ENCODE results near the gene ZNF189.

The ZNF189 gene

GRCh38 chr9:101398068-101398929 is at the start of gene ZNF189, which contains the start of gene MRPL50:
Gene ZNF189 (plus strand): TSS chr9:101398851. CDS start chr9:101399157, 306 bp downstream.
Gene MRPL50 (minus strand): TSS chr9:101398618. CDS start chr9:101398592, 26 bp downstream.
- peaks cover 7% of the 10 kb centered on the region for H3K36me3 ChIP-seq (ENCODE audit: insufficient read depth)
- peaks cover 80% of the 10 kb centered on the region for H3K79me2 ChIP-seq (ENCODE audit: insufficient read depth, low read depth)
- no peaks in the 10 kb centered on the region for H4K20me1 ChIP-seq (ENCODE audit: insufficient read depth)
- H3K4me3 ChIP-seq (IDR thresholded peaks at IDR 0.05; ENCODE audit: insufficient read depth, low read depth, low read length): peak within 1 kb of the TSS; percentile 69
- peak within 1 kb of the TSS; percentile 82 for H3K27ac ChIP-seq
- no peaks in the 10 kb centered on the region for H3K27me3 ChIP-seq (ENCODE audit: insufficient read depth, low read depth)
- peak within 1 kb of the TSS; percentile 99 for H3K4me2 ChIP-seq
- TF ChIP-seq CTCF (conservative IDR thresholded peaks at IDR 0.05; ENCODE audit: low read depth, low read length): no peak
- peaks cover 37% of the 10 kb centered on the region for H3K4me1 ChIP-seq (ENCODE audit: low read depth, poor library complexity, severe bottlenecking)
- peak within 1 kb of the TSS; percentile 92 for H3K9ac ChIP-seq
- peak within 1 kb of the TSS; percentile 68 for H2AFZ ChIP-seq (ENCODE audit: low read depth)

GRCh38 chr9:101350285-101350684 is 48.4 kb upstream of the ZNF189 start:
- H4K20me1 ChIP-seq (ENCODE audit: insufficient read depth): no peaks in the 10 kb centered on the region
- H3K4me1 ChIP-seq (ENCODE audit: low read depth, poor library complexity, severe bottlenecking): no peaks in the 10 kb centered on the region
- no peak overlapping the region for H3K4me2 ChIP-seq
- no peaks in the 10 kb centered on the region for H3K36me3 ChIP-seq (ENCODE audit: insufficient read depth)
- H3K79me2 ChIP-seq (ENCODE audit: insufficient read depth, low read depth): no peaks in the 10 kb centered on the region
- no peak overlapping the region for H3K4me3 ChIP-seq (IDR thresholded peaks at IDR 0.05; ENCODE audit: insufficient read depth, low read depth, low read length)
- TF ChIP-seq CTCF (conservative IDR thresholded peaks at IDR 0.05; ENCODE audit: low read depth, low read length): no peak
- no peaks in the 10 kb centered on the region for H3K27me3 ChIP-seq (ENCODE audit: insufficient read depth, low read depth)
- no peak overlapping the region for H2AFZ ChIP-seq (ENCODE audit: low read depth)
- no peak overlapping the region for H3K9ac ChIP-seq
- no peak overlapping the region for H3K27ac ChIP-seq

GRCh38 chr9:101352892-101353463 is 45.7 kb upstream of the ZNF189 start:
- no peaks in the 10 kb centered on the region for H3K36me3 ChIP-seq (ENCODE audit: insufficient read depth)

GRCh38 chr9:101353683-101354082 is 45.0 kb upstream of the ZNF189 start:
- Histone ChIP-seq H2AFZ (ENCODE audit: low read depth) (no peak overlapping the region), H3K79me2 (ENCODE audit: insufficient read depth, low read depth) (no peaks in the 10 kb centered on the region), H3K36me3 (ENCODE audit: insufficient read depth) (no peaks in the 10 kb centered on the region), H3K9ac (no peak overlapping the region), H3K4me2 (no peak overlapping the region), H3K27me3 (ENCODE audit: insufficient read depth, low read depth) (no peaks in the 10 kb centered on the region), H3K4me3 (IDR thresholded peaks at IDR 0.05; ENCODE audit: insufficient read depth, low read depth, low read length) (no peak overlapping the region), H4K20me1 (ENCODE audit: insufficient read depth) (no peaks in the 10 kb centered on the region), H3K4me1 (ENCODE audit: low read depth, poor library complexity, severe bottlenecking) (no peaks in the 10 kb centered on the region), H3K27ac (no peak overlapping the region)
- no peak for TF ChIP-seq CTCF (conservative IDR thresholded peaks at IDR 0.05; ENCODE audit: low read depth, low read length)

More at GRCh38 chr9:101352892-101353463, 45.7 kb upstream of the ZNF189 start:
- Histone ChIP-seq H3K27me3 (ENCODE audit: insufficient read depth, low read depth) (no peaks in the 10 kb centered on the region), H3K4me3 (IDR thresholded peaks at IDR 0.05; ENCODE audit: insufficient read depth, low read depth, low read length) (no peak overlapping the region), H3K27ac (no peak overlapping the region), H2AFZ (ENCODE audit: low read depth) (no peak overlapping the region), H3K4me2 (no peak overlapping the region), H3K4me1 (ENCODE audit: low read depth, poor library complexity, severe bottlenecking) (no peaks in the 10 kb centered on the region), H3K79me2 (ENCODE audit: insufficient read depth, low read depth) (no peaks in the 10 kb centered on the region), H3K9ac (no peak overlapping the region), H4K20me1 (ENCODE audit: insufficient read depth) (no peaks in the 10 kb centered on the region)
- TF ChIP-seq CTCF (conservative IDR thresholded peaks at IDR 0.05; ENCODE audit: low read depth, low read length): no peak
